ENCODE measurements around the gene TTC28.

GRCh38 chr22:28702891-28703290 lies 23.3 kb upstream of the TTC28 start:
- TF ChIP-seq TAF1 (IDR thresholded peaks at IDR 0.05; ENCODE audit: low read depth) (no peak), REST (IDR thresholded peaks at IDR 0.05; ENCODE audit: low read depth) (no peak), CEBPB (IDR thresholded peaks at IDR 0.05) (no peak), FOXM1 (IDR thresholded peaks at IDR 0.05; ENCODE audit: borderline replicate concordance, low read depth) (no peak), RAD21 (IDR thresholded peaks at IDR 0.05; ENCODE audit: low read depth) (no peak), EGR1 (IDR thresholded peaks at IDR 0.05) (no peak), EP300 (IDR thresholded peaks at IDR 0.05; ENCODE audit: borderline replicate concordance) (no peak), TCF12 (IDR thresholded peaks at IDR 0.05; ENCODE audit: low read depth) (no peak), MAX (IDR thresholded peaks at IDR 0.05) (no peak), YY1 (IDR thresholded peaks at IDR 0.05; ENCODE audit: low read depth) (no peak), TEAD4 (IDR thresholded peaks at IDR 0.05) (no peak), CREB1 (IDR thresholded peaks at IDR 0.05; ENCODE audit: low read depth) (no peak), ZBTB7A (IDR thresholded peaks at IDR 0.05; ENCODE audit: low read depth) (no peak), USF1 (IDR thresholded peaks at IDR 0.05) (no peak)
